Mononuclear cell (primary cell): ENCODE results near the gene NHP2. TPM values are rescaled to one million over a fixed set of nuclear protein-coding genes. Genes with fewer than 3 reads are reported as not detected.
"Not testable (repeated sequence)": the region's sequence is repeated elsewhere in the genome, so short reads cannot be mapped to it uniquely, and the experiment has no call there.

Source experiments
- H3K27me3 ChIP-seq: 2 replicates; pipeline ENCODE4 v1.6.0; 2011; ENCODE audit warnings: low read length, control low read depth; ENCODE audit not compliant: insufficient read depth
- H3K4me1 ChIP-seq: 2 replicates; pipeline ENCODE4 v1.5.1; 2011; ENCODE audit warnings: mild to moderate bottlenecking, low read length, control low read depth; ENCODE audit not compliant: insufficient read depth
- H3K4me3 ChIP-seq: 2 replicates; pipeline ENCODE4 v1.5.1; 2011; ENCODE audit warnings: mild to moderate bottlenecking, low read length, moderate library complexity
- H3K9me3 ChIP-seq: 2 replicates; pipeline ENCODE4 v1.5.1; 2011; ENCODE audit warnings: low read depth, mild to moderate bottlenecking, control low read depth, low read length
- total RNA-seq: library from RNA; depleted of rRNA; stranded (reverse); fragments of >200 nt; gene quantifications from one replicate; pipeline ENCODE4 v1.2.3, GENCODE V29; 2012

NHP2 gene
- total RNA-seq = 47.5 TPM

DNA sequence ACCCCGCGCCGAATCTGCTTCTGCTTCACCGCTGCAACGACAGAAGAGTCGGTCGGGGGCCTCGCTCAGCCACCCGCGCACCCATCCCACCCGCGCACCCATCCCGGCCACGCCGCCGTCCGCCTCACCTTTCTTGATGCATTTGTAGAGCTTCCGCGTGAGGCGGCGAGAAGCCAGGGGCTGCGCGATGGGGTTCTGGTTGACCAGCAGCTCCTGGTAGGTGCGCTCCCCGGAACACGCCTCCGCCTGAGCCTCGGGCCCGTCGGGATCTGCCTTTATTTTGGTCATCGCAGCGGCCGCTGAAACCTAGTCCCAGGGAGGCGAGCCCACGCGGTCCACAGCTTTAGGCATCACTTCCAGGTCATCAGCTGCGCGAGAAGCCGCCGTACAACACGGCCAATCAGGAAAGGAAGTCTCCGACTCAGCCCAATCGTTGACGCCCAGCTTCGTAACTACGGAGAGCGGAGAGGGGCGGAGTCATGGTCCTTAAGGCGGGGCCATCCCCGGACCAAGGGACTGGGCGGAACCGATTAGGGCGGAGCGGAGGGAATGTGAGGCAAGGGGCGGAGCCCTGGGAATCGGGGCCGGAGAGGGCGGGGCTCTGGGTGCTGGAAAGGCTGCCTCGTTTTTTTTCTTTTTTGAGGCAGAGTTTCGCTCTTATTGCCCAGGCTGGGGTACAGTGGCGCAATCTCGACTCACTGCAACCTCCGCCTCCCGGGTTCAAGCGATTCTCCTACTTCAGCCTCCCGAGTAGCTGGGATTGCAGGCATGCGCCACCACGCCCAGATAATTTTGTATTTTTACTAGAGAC, at the start of gene NHP2:
Gene NHP2, minus strand, starts transcription at position 356 of the 811 bp plus-strand sequence. Its CDS starts 68 bp downstream, at position 288.
- peak within 1 kb of the TSS; percentile 63 for H3K4me3 ChIP-seq
- H3K9me3 ChIP-seq = no peaks in the 10 kb centered on the region
- peaks cover 24% of the 10 kb centered on the region for H3K4me1 ChIP-seq
- no peaks in the 10 kb centered on the region for H3K27me3 ChIP-seq

DNA sequence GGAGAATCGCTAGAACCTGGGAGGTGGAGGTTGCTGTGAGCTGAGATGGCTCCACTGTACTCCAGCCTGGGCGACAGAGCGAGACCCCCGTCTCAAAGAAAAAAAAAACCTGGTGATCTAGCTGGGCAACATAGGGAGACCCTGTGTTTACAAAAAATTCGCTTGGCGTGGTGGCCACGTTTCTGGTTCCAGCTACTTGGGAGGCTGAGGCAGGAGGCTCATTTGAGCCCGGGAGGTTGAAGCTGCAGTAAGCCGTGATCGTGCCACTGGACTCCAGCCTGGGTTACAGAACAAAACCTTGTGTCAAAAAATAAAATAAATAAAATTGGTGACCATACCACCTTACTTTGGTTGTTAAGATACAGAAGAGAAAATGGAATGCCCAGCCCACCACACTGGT, 48.9 kb upstream of the NHP2 start:
- Histone ChIP-seq H3K4me1 (peaks cover 43% of the 10 kb centered on the region), H3K27me3 (no peaks in the 10 kb centered on the region), H3K4me3 (no peak overlapping the region), H3K9me3 (no peaks in the 10 kb centered on the region)

DNA sequence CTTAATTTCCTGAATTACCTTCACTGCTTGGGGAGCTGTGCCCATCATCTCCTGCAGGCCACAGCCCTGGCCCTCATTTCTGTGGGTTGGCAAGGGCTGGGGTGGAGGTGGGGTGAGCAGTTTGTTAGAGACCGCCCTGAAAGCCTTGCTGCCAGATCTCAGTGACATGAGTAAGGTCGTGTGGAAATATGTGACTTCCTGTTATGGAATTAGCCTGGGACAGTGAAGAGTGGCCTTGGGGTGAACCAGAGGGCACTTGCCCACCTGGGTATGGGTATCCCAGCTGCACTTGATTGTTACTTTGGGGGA, 48.2 kb upstream of the NHP2 start:
- Histone ChIP-seq H3K4me1 (peaks cover 36% of the 10 kb centered on the region), H3K4me3 (no peak overlapping the region), H3K27me3 (no peaks in the 10 kb centered on the region)

DNA sequence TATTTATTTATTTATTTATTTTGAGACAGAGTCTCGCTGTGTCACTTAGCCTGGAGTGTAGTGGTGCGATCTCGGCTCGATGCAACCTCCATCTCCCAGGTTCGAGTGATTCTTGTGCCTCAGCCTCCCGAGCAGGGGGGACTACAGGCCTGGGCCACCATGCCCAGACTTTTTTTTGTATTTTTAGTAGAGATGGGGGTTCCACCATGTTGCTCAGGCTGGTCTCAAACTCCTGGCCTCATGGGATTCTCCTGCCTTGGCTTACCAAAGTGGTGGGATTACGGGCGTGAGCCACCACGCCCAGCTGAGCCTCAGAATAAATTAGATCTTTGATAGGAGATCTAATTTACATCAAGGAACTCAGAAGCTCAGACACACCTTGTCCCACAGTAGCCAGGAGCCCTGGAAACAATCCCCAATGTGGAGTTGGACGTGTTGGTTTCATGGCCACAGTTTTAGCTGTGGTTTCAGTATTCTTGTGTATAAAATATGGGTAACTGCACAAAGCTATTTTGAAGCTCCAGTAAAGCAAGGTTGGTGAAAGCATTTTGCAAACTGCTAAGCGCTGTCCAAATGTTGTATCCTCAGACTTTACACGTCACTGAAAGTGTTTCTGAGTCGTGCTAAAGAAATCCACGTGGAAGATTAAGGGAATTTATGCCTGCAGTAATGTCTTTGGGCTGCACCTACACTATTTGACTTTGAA, 47.7 kb upstream of the NHP2 start:
- Histone ChIP-seq H3K27me3 (no peaks in the 10 kb centered on the region), H3K9me3 (no peaks in the 10 kb centered on the region), H3K4me3 (no peak overlapping the region), H3K4me1 (peaks cover 31% of the 10 kb centered on the region)

More for the DNA sequence above, 48.2 kb upstream of the NHP2 start:
- no peaks in the 10 kb centered on the region for H3K9me3 ChIP-seq

DNA sequence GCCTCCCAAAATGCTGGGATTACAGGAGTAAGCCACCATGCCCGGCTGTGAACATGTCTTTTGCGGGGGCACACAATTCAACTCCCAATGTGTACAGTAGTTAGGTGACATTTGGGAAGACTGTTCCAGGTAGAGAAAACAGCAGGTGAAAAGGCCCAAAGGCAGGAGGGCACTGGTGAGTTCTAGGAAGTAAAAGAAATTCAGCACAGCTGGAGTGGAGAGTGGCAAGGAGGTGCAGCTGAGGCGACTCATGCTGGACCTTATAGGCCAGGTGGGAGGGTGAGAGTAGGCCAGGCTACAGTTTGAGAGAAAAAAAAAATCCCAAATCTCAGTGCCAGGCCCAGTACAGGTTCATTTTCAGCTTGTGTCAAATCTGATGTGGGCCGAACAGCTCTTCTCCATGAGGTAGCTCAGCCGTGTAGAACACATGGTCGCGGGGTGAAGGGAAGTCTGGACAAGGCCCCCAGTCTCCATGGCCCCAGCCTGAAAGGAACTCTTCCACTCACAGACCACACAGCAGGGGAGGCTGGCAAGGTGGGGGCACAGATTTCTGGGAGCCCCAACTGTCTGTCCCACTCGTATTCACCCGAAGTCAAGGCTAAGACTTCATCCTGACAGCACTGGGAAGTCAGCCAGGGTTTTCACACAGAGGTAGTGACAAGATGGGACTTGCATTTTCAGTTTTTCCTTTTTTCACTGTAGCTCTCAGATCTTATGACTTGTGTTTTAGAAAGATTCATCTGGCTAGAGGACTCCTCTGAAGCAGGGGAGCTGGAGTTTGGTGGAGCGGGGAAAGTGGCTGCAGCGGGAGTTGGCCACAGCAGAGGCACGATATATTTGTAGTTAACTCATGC, 46.1 kb upstream of the NHP2 start:
- Histone ChIP-seq H3K4me3 (no peak overlapping the region), H3K4me1 (peaks cover 20% of the 10 kb centered on the region), H3K9me3 (no peaks in the 10 kb centered on the region)

DNA sequence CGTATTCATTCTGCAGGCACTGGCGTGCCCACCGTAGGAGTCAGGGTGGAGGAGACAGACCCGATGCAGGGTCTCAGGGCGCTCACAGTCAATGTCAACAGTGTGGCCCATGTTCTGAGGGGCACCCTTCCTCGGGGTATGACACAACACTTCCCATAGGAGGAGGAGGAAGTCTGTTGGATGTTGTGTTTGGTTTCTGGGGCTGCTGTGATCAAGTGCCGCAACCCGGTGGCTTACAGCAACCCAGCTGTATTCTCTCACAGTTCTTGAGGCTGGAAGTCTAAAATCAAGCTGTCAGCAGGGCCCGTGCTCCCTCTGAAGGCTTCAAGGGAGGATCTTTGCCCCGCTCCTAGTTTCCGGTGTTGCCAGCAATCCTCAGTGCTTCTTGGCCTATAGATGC, 45.0 kb upstream of the NHP2 start:
- Histone ChIP-seq H3K9me3 (no peaks in the 10 kb centered on the region), H3K4me1 (peaks cover 25% of the 10 kb centered on the region), H3K4me3 (no peak overlapping the region)

More for the DNA sequence above, 46.1 kb upstream of the NHP2 start:
- H3K27me3 ChIP-seq = no peaks in the 10 kb centered on the region

DNA sequence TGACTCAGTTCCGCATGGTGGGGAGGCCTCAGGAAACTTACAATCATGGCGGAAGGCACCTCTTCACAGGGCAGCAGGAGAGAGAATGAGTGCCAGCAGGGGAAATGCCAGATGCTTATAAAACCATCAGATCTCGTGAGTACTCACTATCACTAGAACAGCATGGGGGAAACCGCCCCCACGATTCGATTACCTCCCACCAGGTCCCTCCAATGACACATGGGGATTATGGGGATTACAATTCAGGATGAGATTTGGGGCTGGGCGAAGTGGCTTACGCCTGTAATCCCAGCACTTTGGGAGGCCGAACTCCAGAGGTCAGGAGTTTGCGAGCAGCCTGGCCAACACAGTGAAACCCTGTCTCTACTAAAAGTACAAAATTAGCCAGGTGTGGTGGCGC, 44.5 kb upstream of the NHP2 start:
- H3K4me1 ChIP-seq = peaks cover 26% of the 10 kb centered on the region
- H3K9me3 ChIP-seq, H3K27me3 ChIP-seq, H3K4me3 ChIP-seq: not testable (repeated sequence)

More for the DNA sequence above, 45.0 kb upstream of the NHP2 start:
- H3K27me3 ChIP-seq = no peaks in the 10 kb centered on the region

DNA sequence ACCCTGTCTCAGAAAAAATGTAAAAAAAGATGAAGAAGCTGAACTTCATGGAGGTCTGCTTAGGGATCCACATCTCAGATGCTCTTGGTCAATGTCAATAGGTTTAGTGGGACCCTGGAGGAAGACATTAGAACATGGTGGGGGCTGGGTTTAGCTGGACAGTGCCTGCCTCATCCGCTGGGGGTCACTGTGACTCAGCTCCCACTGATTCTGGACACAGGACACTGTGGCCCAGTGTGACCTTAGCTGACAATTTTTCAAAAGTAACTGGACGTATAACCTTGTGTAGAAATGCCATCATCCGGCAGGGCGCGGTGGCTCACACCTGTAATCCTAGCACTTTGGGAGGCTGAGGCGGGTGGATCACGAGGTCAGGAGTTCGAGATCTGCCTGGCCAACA, 43.3 kb upstream of the NHP2 start:
- Histone ChIP-seq H3K4me1 (peaks cover 21% of the 10 kb centered on the region), H3K4me3 (no peak overlapping the region), H3K9me3 (no peaks in the 10 kb centered on the region), H3K27me3 (no peaks in the 10 kb centered on the region)

DNA sequence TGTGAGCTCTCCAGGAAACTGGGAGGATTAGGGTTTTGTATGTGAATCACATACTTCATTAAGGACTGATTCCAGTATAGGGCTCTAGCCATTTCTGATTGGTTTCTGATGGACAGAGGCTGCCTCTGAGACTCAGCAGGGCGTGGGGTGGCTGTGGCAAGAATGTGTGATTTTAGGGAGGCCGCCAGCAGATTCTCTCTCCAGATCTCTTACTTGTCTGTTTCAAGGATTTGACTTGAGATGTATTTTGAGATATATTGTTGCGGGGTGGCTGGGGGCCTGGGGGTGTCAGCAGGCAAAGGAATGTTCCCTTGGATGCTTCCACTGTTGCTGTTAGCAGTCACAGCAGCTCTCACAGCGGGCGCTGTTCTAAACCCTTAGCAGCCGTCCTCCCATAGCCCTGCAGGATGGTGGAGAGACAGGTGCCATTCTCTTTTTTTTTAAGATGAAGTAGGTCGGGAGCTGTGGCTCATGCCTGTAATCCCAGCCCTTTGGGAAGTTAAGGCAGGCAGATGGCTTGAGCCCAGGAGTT, 42.7 kb upstream of the NHP2 start:
- Histone ChIP-seq H3K27me3 (no peaks in the 10 kb centered on the region), H3K9me3 (no peaks in the 10 kb centered on the region), H3K4me1 (peaks cover 15% of the 10 kb centered on the region), H3K4me3 (no peak overlapping the region)

DNA sequence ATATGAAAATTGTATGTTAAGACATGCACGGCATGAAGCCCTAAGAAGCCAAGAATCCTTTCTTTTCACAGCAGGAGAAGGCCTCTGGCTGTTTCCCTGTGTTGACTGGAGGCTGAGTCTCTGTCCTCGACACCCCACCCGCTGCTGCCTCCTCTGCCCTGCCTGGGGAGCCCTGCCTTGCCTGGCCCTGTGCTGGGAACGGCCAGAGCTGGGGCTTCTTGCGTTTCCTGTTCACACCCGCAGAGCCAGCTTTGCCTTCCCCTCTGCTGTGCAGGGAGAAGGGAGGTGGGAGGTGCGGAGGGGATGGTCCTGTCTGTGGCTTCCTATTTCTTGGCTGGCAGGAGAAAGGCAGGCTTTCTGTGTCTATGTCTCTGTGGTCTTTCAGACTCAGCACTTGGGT, 40.3 kb upstream of the NHP2 start:
- H3K9me3 ChIP-seq = no peaks in the 10 kb centered on the region

DNA sequence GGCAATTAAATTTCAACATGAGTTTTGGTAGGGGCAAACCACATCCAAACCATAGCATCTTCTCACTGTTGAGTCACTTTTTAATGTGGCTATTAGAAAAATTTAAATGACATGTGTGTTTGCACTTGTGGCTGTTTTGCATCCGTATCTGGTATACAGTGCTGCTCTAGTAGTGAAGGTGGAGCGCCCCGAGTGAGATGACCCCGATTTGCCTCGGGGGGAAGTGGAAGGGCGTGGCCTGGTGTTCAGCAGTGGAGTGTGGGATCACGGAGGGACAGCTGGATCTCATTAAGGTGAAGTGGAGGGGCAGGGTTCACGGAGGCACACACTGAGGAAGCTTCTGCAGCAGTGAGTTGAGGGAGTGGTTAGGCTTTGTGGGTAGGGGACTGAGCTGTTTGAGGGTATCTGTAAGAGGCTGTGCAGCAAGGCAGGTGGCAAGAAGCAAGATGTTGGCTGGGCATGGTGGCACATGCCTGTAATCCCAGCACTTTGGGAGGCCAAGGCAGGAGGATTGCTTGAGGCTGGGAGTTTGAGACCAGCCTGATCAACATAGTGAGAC, 39.6 kb upstream of the NHP2 start:
- Histone ChIP-seq H3K27me3 (no peaks in the 10 kb centered on the region), H3K4me3 (no peak overlapping the region), H3K9me3 (no peaks in the 10 kb centered on the region), H3K4me1 (peaks cover 9% of the 10 kb centered on the region)

More for the DNA sequence above, 40.3 kb upstream of the NHP2 start:
- no peaks in the 10 kb centered on the region for H3K27me3 ChIP-seq
- H3K4me1 ChIP-seq = peaks cover 13% of the 10 kb centered on the region
- H3K4me3 ChIP-seq = no peak overlapping the region

DNA sequence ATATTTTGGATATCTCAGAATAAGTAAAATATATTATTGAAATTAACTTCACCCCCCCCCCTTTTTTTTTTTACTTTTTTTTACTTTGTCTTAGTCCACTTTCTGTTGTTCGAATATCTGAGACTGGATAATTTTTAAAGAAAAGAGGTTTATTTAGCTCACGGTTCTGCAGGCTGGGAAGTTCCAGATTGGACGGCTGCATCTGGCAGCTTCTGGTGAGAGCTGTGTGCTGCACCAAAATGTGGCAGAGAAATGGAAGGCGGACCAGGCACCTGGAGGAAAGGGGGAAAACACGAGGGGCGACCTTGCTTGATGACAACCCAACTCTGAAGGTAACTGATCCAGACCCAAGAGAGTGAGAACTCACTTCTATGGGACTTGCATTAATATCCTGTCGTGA, 39.1 kb upstream of the NHP2 start:
- peaks cover 9% of the 10 kb centered on the region for H3K4me1 ChIP-seq
- H3K9me3 ChIP-seq = no peaks in the 10 kb centered on the region
- H3K4me3 ChIP-seq = no peak overlapping the region
- no peaks in the 10 kb centered on the region for H3K27me3 ChIP-seq

DNA sequence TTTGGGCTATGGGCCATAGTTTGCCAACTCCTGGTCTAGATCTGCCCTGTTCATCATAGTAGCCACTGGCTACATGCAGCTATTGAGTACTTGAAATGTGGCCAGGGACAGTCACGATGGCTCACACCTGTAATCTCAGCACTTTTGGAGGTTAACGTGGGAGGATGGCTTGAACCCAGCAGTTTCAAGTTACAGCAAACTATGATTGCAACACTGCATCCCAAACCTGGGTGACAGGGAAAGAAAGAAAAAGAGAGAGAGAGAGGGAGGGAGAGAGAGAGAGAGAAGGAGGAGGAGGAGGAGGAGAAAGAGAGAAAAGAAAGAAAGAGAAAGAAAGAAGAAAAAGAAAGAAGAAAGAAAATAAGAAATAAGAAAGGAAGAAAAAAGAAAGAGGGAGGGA, 38.6 kb upstream of the NHP2 start:
- H3K4me3 ChIP-seq = no peak overlapping the region
- no peaks in the 10 kb centered on the region for H3K9me3 ChIP-seq
- H3K4me1 ChIP-seq = peaks cover 9% of the 10 kb centered on the region
- H3K27me3 ChIP-seq = no peaks in the 10 kb centered on the region

DNA sequence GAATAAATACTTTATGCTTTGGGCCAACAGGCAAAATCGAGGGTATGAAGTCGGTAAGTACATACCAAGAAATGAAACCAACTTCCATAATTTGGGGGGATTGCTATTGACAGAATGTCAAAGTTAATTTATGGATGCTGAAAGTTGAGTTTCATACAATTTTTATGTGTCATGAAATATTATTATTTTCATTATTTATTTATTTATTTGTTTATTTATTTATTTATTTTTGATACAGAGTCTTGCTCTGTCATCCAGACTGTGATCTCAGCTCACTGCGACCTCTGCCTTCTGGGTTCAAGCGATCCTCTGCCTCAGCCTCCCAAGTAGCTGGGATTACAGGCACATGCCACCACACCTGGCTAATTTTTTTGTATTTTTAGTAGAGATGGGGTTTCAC, 38.0 kb upstream of the NHP2 start:
- Histone ChIP-seq H3K4me1 (peaks cover 9% of the 10 kb centered on the region), H3K4me3 (no peak overlapping the region), H3K27me3 (no peaks in the 10 kb centered on the region), H3K9me3 (no peaks in the 10 kb centered on the region)

DNA sequence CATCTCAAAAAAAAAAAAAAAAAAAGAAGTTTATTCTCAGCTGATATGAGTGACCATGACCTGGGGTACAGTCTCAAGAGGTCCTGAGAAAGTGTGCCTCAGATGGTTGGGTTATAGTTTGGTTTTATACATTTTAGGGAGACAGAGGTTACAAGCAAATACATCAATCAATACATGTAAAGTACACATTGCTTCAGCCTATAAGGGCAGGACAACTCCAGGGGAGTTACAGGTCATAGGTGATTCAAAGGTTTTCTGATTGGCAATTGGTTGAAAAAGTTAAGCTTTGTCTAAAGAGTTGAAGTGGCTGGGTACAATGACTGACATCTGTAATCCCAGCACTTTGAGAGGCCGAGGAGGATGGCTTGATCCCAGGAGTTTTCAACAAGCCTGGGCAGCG, 35.7 kb upstream of the NHP2 start:
- H3K27me3 ChIP-seq = no peaks in the 10 kb centered on the region
- peaks cover 9% of the 10 kb centered on the region for H3K4me1 ChIP-seq
- no peak overlapping the region for H3K4me3 ChIP-seq
- no peaks in the 10 kb centered on the region for H3K9me3 ChIP-seq
